ENCODE measurements around the gene BDKRB1. TPM values are rescaled to one million over a fixed set of nuclear protein-coding genes. Genes with fewer than 3 reads are reported as not detected.

Gene BDKRB1
- total RNA-seq, 1 donor from 2014 or later = not detected

DNA sequence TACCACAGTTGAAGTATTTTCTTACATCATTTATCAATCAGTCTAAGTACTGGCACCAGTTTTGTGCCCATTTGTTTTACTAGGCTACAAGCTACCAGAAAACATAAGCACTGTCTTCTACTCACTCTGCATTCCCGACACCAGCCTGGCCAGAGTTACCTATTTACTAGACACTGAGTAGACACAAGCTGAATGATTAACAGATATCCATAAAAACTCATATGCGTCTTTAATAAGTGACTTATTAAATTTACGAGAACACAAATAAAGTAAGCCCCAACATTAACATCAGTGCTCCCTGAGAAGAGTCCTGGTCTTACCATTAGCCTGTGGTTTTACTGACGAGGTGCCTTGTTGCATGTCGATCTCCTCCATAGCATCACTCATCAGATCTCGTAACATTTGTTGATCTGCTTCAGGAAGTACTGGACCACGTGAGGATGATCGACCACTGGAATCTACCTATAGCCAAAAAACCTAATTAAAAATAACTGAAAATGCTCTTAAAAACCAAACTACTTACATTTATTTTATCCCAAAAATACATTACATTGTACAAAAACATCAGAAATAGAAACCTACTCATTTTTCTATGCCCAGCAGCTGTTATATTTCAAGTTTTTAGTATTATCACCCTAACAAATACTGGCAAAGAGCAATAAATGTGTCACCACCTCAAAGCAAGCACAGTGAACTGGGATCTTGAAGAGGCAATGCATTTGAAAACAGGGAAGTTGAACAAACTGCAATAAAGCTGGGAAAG is 53.3 kb downstream of the BDKRB1 start:
- H3K36me3 Mint-ChIP-seq (ENCODE audit: low read depth) = peaks cover 5% of the 10 kb centered on the region
- TF ChIP-seq, protein P1, sequence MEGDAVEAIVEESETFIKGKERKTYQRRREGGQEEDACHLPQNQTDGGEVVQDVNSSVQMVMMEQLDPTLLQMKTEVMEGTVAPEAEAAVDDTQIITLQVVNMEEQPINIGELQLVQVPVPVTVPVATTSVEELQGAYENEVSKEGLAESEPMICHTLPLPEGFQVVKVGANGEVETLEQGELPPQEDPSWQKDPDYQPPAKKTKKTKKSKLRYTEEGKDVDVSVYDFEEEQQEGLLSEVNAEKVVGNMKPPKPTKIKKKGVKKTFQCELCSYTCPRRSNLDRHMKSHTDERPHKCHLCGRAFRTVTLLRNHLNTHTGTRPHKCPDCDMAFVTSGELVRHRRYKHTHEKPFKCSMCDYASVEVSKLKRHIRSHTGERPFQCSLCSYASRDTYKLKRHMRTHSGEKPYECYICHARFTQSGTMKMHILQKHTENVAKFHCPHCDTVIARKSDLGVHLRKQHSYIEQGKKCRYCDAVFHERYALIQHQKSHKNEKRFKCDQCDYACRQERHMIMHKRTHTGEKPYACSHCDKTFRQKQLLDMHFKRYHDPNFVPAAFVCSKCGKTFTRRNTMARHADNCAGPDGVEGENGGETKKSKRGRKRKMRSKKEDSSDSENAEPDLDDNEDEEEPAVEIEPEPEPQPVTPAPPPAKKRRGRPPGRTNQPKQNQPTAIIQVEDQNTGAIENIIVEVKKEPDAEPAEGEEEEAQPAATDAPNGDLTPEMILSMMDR (conservative IDR thresholded peaks at IDR 0.05) = no peak
- H3K27me3 Mint-ChIP-seq (ENCODE audit: low read depth) = no peaks in the 10 kb centered on the region
- no peaks in the 10 kb centered on the region for H3K4me1 Mint-ChIP-seq
- DNase-seq (ENCODE audit: low read depth, low spot score) = no peak
- no peaks in the 10 kb centered on the region for H3K9me3 Mint-ChIP-seq
- H3K27ac Mint-ChIP-seq (ENCODE audit: unreplicated experiment) = no peak overlapping the region
- H3K4me3 Mint-ChIP-seq = no peak overlapping the region

DNA sequence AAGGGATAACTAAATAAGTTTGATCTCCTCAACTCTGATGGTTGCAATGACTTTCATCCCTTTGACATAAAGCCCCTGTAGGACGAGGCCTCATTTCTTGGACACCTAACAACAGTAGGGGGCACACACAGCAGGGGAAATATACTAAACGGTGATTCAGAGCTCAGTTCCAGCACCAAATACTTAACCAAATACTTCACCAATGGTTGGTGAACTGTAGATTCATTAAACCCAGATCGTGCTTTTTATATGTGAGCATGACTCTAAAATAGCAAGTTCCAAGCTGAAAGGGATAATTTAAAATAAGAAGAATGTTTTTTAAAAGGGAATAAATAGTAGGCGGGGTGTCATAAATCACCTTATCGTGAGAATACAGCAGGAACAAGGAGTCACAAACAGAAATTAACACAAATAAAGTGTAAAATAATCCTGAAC is 53.9 kb downstream of the BDKRB1 start:
- no peaks in the 10 kb centered on the region for H3K4me1 Mint-ChIP-seq
- no peak overlapping the region for H3K27ac Mint-ChIP-seq (ENCODE audit: unreplicated experiment)
- DNase-seq (ENCODE audit: low read depth, low spot score) = no peak
- H3K27me3 Mint-ChIP-seq (ENCODE audit: low read depth) = no peaks in the 10 kb centered on the region
- peaks cover 5% of the 10 kb centered on the region for H3K36me3 Mint-ChIP-seq (ENCODE audit: low read depth)
- H3K9me3 Mint-ChIP-seq = no peaks in the 10 kb centered on the region
- TF ChIP-seq, protein P1 (conservative IDR thresholded peaks at IDR 0.05) = no peak
- H3K4me3 Mint-ChIP-seq = no peak overlapping the region

DNA sequence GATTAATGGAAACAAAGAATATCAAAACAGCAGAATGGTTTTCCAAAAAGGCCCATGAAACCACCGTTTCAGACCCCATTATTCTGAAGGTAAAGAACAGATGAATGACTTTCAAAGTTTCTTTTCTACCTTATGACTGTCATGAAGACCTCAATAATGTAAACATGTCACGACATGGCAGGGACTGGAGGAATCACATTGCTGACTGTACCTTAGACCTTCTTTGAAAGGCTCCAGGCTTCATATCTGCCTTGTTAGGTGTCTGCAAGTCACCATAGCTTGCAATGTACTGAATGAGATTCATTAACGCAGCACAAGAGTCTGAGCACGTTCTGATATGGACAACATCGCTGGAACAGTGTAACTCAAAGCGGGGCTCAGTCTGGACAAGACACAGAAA is 54.9 kb downstream of the BDKRB1 start:
- Mint-ChIP-seq H3K27ac (ENCODE audit: unreplicated experiment) (no peak overlapping the region), H3K9me3 (no peaks in the 10 kb centered on the region), H3K4me1 (no peaks in the 10 kb centered on the region), H3K27me3 (ENCODE audit: low read depth) (no peaks in the 10 kb centered on the region), H3K4me3 (no peak overlapping the region), H3K36me3 (ENCODE audit: low read depth) (peaks cover 7% of the 10 kb centered on the region)
- TF ChIP-seq, protein P1 (conservative IDR thresholded peaks at IDR 0.05) = no peak
- no peak for DNase-seq (ENCODE audit: low read depth, low spot score)

Other genes starting within 250 kb of the BDKRB1 start
- gene C14orf132, start 216.8 kb upstream of the BDKRB1 start, total RNA-seq = 38.2 and 42.1 TPM in 2 replicates
- 0.09 and 0.18 TPM in 2 replicates for gene BDKRB2, start 51.4 kb upstream of the BDKRB1 start, total RNA-seq
- gene ATG2B, start 107.1 kb downstream of the BDKRB1 start, total RNA-seq = 17.0 and 19.5 TPM in 2 replicates
- gene GSKIP, start 107.3 kb downstream of the BDKRB1 start, total RNA-seq = 21.3 and 29.4 TPM in 2 replicates
- gene AK7, start 135.9 kb downstream of the BDKRB1 start, total RNA-seq = 4.8 and 8.1 TPM in 2 replicates
- 209 and 215 TPM in 2 replicates for gene PAPOLA, start 246.2 kb downstream of the BDKRB1 start, total RNA-seq